HG02970 (cell line): Measurements from ENCODE around the gene TMEM184B.

Experiments
- ATAC-seq: cut with Tn5 transposase; IDR thresholded peaks from one replicate; pipeline ENCODE4 v1.9.1; 2021; ENCODE audit warnings: mild to moderate bottlenecking, moderate library complexity, moderate number of reproducible peaks; ENCODE audit not compliant: unreplicated experiment, low FRiP score

The TMEM184B gene

DNA sequence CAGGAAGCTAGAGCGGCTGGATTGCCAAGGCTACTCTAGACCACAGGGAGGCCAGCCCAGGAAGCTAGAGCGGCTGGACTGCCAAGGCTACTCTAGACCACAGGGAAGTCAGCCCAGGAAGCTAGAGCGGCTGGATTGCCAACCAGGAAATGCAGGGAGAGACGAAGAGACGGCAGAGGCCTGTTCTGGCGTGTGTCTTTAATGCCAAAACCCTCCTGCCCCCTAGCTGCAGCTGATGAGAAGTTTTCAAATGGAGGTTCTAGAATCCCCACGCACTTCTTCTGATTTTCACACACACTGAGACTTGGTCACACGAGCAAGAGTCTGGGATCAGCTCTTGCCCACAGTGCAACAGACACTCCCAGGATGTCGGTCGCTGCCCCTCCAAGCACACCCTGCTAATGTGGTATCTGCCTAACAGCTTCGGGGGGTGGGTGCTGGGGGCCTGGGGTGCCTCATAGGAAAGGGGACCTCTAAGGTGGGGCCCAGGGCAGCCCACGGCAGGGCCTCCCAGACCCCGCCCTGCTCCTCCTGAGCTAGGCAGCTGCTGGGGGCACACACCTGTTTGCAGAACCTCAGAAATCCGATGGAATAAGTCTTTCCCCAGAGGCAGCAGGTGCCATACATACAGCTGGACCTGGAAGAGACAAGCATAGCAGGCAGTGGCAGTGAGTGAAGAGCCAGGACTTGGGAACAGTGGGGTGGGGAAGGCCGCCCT, 42.5 kb downstream of the TMEM184B start:
- ATAC-seq, result no peak

DNA sequence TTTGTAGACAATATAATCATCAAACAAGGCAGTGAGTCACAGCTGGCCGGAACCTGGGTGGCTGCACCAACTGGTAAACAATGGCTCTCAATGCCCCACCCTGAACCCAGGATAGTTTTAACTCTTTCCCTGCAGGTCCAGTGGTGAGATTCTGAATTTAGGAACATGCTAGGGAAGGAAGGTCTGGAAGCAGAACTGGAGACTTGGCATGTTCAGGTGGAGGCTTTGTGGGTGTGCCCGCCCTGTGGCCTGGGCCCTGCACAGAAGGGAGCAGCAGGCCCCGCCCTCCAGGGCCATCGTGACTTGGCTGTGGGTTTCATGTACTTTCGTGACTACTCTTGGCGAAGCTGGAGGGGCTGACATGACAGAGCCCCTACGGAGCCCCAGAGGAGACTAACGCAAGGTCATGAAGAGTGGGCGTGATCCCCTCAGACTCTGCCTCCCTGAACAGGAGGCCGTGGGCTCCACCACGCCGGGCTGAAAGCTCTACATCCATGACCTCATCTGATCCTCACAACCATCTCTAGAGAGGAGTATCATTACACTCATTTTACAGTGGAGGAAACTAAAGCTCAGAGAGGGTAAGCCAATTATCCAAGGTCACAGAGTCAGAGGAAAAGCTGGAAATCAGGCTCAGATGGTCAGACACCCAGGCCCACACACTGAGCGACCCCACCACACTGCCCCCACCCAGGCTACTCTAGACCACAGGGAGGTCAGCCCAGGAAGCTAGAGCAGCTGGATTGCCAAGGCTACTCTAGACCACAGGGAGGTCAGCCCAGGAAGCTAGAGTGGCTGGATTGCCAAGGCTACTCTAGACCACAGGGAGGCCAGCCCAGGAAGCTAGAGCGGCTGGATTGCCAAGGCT, 43.7 kb downstream of the TMEM184B start:
- no peak for ATAC-seq

DNA sequence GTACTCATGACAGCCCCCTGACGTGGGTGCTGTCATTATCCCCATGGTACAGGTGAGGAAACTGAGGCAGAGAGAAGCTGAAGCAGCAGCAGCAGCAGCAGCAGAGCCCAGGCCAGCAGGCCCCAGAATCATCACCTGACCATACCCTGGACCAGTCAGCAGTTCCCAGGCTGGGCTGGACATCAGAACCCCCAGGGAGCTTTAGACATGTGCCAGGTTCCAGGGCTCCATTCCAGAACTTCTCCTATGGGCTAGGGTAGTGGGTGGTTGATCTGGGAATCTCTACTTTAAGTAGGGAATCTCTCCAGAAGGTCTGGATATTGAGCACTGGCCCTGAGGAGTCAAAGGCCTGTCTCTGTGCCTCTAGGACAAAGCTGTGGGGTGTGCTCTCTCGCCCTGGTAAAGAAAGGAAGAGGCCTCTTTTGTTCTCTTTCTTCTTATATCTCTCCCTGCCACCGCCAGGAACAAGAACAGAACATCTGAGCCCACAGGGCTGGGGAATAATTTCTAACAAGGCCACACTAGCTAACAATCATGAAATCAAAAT, 44.4 kb downstream of the TMEM184B start:
- ATAC-seq, result no peak

DNA sequence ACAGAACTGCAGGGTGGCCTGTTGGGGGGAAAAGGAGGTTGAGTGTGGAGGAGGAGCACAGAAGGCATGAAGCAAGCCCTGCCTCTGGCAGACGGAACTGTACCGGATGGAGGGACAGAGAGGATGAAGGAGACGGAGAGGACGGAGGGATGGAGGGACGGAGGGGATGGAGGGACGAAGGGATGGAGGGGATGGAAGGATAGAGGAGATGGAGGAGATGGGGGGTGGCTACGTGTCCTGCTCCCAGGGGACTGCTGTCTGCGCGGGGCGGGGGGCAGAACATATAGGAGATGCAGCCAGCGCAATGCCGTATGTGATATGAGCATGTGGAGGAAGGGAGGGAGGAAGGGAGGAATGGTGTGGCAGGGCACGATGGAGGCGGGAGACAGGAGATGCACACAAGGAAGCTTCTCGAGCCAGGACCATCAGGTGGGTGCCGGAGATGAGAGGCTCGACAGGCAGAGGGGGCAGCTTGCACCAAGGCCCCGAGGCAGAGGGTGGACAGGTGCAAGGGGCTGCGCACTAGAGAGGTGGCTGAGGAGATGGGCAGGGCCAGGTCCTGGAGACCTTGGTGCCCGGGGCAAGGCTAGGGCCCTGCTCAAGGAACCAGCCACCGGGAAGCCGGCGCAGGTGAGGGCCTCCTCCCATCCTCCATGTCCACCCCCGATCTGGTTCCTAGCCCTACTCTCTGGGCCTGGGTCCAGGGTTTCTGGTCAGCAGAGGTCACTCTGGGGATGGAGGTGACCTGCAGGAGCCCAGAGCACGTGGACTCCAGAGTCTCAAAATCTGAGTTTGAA, 45.8 kb downstream of the TMEM184B start:
- ATAC-seq, result no peak

DNA sequence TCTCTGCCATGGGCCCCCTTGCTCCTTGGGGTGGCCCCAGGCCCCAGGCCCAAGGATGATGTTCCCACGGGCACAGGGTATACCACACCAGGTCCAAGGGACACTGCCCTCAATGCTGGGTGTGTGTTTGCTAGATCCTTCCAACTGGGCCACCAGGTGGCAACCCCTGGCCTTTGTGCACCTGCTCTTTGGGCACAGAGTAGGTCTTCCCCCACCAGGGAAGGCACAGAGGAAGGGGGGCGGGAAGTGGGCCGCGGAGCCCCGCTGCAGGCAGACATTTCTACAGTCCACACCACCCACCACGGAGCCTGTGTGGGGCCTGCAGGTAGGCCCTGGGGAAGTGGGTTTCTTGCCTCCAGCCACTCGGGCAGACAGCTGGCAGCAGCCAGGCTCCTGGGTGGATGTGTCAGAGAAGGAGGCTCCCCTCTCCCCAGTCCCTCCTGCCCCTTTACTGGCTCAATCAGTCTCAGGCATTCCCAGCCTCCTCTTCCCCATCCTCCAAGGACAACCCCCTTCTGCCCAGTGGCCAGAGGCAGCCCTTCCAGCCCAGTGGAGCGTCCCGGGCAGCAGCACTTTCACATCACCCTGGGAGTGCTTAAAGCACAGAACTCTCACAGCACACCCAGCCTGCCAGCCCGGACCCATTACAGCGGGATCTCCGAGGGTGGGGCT, 49.4 kb downstream of the TMEM184B start:
- no peak for ATAC-seq

- ATAC-seq, result no peak
These were observed 50.1 kb downstream of the TMEM184B start for GRCh38 chr22:38222797-38223119.

GRCh38 chr22:38221908-38222796, 50.7 kb downstream of the TMEM184B start:
- no peak for ATAC-seq

DNA sequence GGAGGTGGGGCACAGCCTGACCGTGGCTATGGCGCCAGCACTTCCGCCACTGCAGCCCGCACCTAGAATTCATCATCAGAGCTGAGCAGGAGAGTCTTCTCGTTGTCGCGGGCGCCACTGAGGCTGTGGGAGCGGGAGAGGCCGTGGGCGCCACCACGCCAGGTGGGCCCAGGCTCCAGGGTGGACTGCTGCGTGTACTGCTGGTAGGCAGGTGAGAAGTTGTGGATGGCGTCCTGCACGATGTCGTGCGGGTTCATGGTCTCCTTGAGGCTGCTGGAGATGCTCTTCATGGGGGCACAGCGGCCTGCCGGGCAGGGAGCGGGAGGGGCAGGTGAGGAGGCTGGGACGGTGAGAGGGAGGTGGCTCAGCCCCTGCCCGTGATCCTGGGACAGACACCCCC, 51.4 kb downstream of the TMEM184B start:
- ATAC-seq, result no peak

- ATAC-seq, result no peak
These were observed 52.0 kb downstream of the TMEM184B start for GRCh38 chr22:38220653-38221386.

GRCh38 chr22:38220163-38220562, 52.6 kb downstream of the TMEM184B start:
- ATAC-seq, result no peak

DNA sequence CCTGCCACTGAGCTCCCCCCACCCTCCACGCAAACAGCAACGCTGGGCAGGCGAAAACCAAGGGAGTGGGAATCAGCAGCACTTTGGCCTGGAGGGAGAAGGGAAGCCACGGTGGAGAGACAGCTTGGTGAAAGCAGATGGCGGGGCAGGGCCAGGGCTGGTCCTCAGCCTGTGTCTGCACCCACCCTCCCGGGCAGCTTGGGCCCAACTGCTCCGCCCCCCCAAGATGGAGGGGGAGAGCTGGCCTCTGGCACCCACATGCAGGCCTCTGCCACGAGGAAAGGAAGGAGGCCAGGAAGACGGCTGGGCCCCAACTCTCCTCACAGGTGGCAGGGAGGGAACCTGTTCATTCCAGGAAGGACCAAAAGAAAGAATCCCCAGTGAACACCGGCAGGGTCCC, 53.2 kb downstream of the TMEM184B start:
- no peak for ATAC-seq

DNA sequence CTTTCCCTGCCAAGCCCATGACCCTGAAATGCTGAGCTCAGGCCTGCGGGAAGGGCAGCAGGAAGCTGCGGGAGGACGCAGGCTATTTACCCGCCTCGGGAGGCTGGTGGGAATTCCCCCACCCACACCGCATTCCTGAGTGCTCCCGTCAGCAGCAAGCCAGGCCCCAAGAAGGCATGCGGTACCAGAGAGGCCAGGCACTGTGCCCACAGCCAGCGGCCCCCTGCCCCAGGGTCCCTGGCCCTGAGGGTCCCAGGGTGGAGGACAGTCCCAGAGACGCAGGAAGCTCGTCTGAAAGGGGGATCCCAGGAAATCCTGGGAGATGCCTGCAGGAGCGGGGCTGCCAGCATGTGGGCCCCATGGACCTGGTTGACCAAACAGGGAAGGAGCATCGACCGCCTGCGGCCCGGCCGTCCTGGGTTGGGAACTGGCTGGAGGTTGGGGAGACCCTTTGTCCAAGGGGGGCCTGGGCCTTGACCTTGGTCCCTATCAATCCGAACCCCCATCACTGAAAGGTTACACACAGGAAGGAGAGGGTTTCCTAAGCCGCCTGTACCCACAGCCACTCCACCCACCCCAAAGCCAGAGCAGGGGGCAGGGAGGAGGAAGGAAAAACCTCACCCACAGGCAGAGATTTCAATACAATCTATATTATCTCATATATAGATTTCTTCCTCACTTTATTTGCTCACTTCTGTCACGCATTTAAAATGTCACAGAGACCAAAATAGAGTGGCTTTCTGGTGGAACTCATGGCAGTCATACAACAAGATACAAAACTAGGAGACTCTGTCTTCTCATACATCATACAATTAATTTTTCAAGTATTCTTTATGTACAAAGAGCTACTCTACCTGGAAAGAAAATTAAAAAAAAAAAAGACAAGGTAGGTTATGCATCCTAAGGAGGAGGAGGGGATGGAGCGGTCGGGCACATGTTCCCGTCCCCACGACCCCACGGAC, 53.9 kb downstream of the TMEM184B start:
- ATAC-seq, result no peak

DNA sequence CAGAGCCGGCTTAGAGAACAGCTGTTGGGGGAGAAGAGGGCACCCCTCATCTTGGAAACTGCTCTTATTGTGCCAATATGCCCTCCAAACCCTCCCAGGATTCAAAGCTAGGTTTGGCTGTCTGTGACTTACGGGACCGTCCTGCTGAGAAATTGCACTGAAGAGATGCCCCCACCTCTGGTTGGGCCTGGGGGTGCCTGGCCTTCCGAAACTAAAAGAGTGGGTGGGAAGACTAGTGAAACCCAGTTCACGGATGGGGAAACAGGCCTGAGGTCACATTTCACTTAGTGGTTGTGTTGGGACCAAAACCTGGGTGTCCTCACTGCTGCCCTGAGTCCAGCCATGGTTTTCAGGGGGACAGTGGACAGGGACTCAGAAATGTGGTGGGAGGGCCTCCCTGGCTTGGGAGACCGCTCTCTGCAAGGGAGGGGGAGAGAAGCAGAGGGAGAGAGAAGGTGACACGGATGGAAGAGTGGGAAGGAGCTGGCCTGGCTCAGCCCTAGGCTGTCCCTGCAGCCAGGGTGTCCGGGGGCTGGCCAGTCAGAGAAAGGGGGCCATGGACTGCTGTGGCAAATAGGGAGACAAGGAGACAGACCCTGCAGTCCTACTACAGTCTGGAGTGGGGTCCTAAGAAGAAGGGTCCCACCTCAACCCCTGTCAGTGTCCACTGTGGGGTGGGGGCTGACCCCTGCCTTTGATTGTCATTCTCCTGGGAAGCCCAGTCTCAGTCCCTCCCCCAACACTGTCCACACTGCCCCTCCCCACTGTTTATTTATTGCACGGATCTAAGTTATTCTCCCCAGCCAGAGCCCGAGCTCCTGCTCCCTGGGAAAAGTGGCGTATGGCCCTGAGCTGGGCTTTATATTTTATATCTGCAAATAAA, 57.4 kb downstream of the TMEM184B start:
- no peak for ATAC-seq

- ATAC-seq, result no peak
These were observed 58.3 kb downstream of the TMEM184B start for GRCh38 chr22:38214302-38215056.

GRCh38 chr22:38213990-38214301, 58.9 kb downstream of the TMEM184B start:
- no peak for ATAC-seq
